Activated CD4-positive, alpha-beta T cell treated with anti-CD3 and anti-CD28 coated beads, Interleukin-2, amount 10 ng/mL, durations not matched to agents 7 days and 5 days (primary cell): ENCODE data around the gene CHRM4. TPM values are rescaled to one million over a fixed set of nuclear protein-coding genes. Genes with fewer than 3 reads are reported as not detected.

Experiments used
- CTCF ChIA-PET: fragments of 350-600 bp; sonication (Branson Sonifier 250); formaldehyde crosslinking; loops from one replicate; lab custom pipeline; 2021; ENCODE audit warnings: antibody characterized with exemption; lab: Charles Lee
- POLR2A ChIA-PET: fragments of 350-600 bp; sonication (Branson Sonifier 250); formaldehyde crosslinking; loops from one replicate; lab custom pipeline; 2021; ENCODE audit warnings: antibody characterized with exemption; lab: Charles Lee
- DNase-seq: peaks from one replicate; pipeline ENCODE4 v3.0.0-alpha.2; 2020
- H3K27ac Mint-ChIP-seq: one replicate; pipeline ENCODE4 v1.8.0; 2021; ENCODE audit warnings: mild to moderate bottlenecking, moderate library complexity, mixed read lengths
- H3K27me3 Mint-ChIP-seq: one replicate; pipeline ENCODE4 v1.8.0; 2021; ENCODE audit warnings: mixed read lengths
- H3K36me3 Mint-ChIP-seq: one replicate; pipeline ENCODE4 v1.8.0; 2021; ENCODE audit warnings: low read depth, mixed read lengths
- H3K4me1 Mint-ChIP-seq: one replicate; pipeline ENCODE4 v1.8.0; 2021; ENCODE audit warnings: mixed read lengths
- H3K4me3 Mint-ChIP-seq: one replicate; pipeline ENCODE4 v1.8.0; 2021; ENCODE audit warnings: mild to moderate bottlenecking, moderate library complexity, mixed read lengths
- H3K9me3 Mint-ChIP-seq: one replicate; pipeline ENCODE4 v1.8.0; 2021; ENCODE audit warnings: mixed read lengths
- total RNA-seq, 2 experiments: library from RNA; stranded (reverse); gene quantifications; one replicate each; pipeline ENCODE4 v1.2.3, GENCODE V29; 2021

The CHRM4 gene
- total RNA-seq, 2 experiments from 2014 or later = 0.12 to 0.31 TPM

DNA sequence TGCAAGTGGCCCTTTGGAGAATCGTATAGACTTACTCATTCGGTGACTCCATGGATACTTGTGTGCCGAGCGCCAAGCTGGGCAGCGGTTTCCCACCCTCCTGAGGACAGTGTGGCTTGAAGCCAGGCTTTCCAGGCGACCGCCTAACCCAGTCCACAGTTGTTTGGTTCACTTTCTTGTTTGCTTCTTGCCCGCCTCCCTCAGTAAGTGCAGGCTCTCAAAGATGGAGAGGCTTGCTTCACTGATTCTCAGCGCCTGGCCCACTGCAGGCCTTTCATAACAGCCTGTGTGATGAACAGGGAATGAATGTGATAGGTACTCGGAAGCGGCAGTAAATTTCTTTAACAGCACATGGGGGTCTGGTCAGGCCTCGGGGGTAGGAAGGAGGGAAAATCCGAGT, 21.3 kb downstream of the CHRM4 start:
- H3K36me3 Mint-ChIP-seq = peaks cover 39% of the 10 kb centered on the region
- ChIA-PET POLR2A (no interaction called here), CTCF (interaction anchor here (18.0 kb wide), 1 partner anchor 19 kb away, joined by 280 read pairs; the partner anchor contains the start of gene DGKZ)
- peaks cover 14% of the 10 kb centered on the region for H3K4me1 Mint-ChIP-seq
- H3K27me3 Mint-ChIP-seq = no peaks in the 10 kb centered on the region
- no peaks in the 10 kb centered on the region for H3K9me3 Mint-ChIP-seq
- DNase-seq = no peak
- no peak overlapping the region for H3K4me3 Mint-ChIP-seq
- H3K27ac Mint-ChIP-seq = no peak overlapping the region

GRCh38 chr11:46369458-46370152, 22.0 kb downstream of the CHRM4 start:
- Mint-ChIP-seq H3K27ac (no peak overlapping the region), H3K36me3 (peaks cover 38% of the 10 kb centered on the region), H3K9me3 (no peaks in the 10 kb centered on the region), H3K27me3 (no peaks in the 10 kb centered on the region), H3K4me3 (no peak overlapping the region), H3K4me1 (peaks cover 18% of the 10 kb centered on the region)
- POLR2A ChIA-PET = no interaction called here
- peak; percentile 62 for DNase-seq
- CTCF ChIA-PET = interaction anchor here (1.1 to 18.0 kb wide), 3 partner anchors 9 to 19 kb away, joined by 3 to 280 read pairs (median 8); partner anchors contain the start of gene DGKZ

DNA sequence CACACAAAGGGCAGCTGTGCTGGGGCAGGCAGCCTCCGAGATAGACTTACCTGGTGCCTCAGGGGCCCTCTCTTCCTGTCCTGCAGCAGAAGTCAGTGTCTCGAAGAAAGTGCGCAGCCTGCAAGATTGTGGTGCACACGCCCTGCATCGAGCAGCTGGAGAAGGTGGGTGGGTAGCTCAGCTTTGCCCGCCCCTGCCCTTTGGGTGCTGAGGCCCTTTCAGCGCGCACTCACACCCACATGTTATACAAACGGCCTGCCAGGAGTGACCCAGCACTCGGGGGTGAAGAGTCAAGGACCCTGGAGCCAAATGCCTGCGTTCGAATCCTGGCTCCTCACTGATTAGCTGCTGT, 23.7 kb downstream of the CHRM4 start:
- peaks cover 37% of the 10 kb centered on the region for H3K36me3 Mint-ChIP-seq
- H3K9me3 Mint-ChIP-seq = no peaks in the 10 kb centered on the region
- POLR2A ChIA-PET = no interaction called here
- CTCF ChIA-PET = interaction anchor here (0.7 to 18.0 kb wide), 6 partner anchors 11 to 128 kb away, joined by 3 to 280 read pairs (median 6); partner anchors contain the start of gene DGKZ
- no peak for DNase-seq
- H3K4me1 Mint-ChIP-seq = peaks cover 28% of the 10 kb centered on the region
- no peak overlapping the region for H3K27ac Mint-ChIP-seq
- no peaks in the 10 kb centered on the region for H3K27me3 Mint-ChIP-seq
- no peak overlapping the region for H3K4me3 Mint-ChIP-seq

DNA sequence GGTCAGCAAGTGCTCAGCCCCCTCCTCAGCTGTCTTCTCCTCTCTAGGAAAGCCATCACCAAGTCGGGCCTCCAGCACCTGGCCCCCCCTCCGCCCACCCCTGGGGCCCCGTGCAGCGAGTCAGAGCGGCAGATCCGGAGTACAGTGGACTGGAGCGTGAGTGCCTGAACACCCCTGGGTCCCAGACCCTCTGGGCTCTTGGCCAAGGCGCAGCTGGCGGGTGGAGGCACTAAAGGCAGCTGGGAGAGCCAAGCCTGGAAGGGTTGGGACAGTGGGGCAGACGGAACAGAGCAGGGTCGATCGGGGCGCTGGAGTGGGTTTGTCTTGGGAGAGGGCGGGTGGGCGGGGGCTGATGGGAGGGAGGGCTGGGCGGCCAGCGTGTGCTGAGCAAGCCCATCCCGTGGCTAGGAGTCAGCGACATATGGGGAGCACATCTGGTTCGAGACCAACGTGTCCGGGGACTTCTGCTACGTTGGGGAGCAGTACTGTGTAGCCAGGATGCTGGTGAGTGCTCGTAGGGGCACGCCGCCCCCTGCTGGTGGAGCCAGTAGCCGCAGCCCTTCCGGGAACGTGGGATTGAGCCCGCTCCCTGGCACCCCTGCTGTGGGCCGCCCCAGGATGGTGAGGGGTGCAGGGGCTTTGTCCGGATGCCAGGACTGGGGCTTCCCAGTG, 24.2 kb downstream of the CHRM4 start:
- Mint-ChIP-seq H3K4me3 (no peak overlapping the region), H3K27me3 (no peaks in the 10 kb centered on the region)
- CTCF ChIA-PET = interaction anchor here (0.7 to 18.0 kb wide), 6 partner anchors 12 to 128 kb away, joined by 3 to 280 read pairs (median 6); partner anchors contain the start of gene DGKZ

GRCh38 chr11:46366661-46367161, 24.9 kb downstream of the CHRM4 start:
- Mint-ChIP-seq H3K27me3 (no peaks in the 10 kb centered on the region), H3K36me3 (peaks cover 33% of the 10 kb centered on the region), H3K9me3 (no peaks in the 10 kb centered on the region), H3K4me3 (no peak overlapping the region), H3K27ac (no peak overlapping the region), H3K4me1 (peaks cover 39% of the 10 kb centered on the region)
- CTCF ChIA-PET = interaction anchor here (18.0 kb wide), 1 partner anchor 15 kb away, joined by 280 read pairs; the partner anchor contains the start of gene DGKZ
- no peak for DNase-seq
- POLR2A ChIA-PET = no interaction called here

More for the DNA sequence above, 24.2 kb downstream of the CHRM4 start:
- H3K36me3 Mint-ChIP-seq = peaks cover 36% of the 10 kb centered on the region
- DNase-seq = peak; percentile 74
- H3K4me1 Mint-ChIP-seq = peaks cover 33% of the 10 kb centered on the region
- POLR2A ChIA-PET = no interaction called here
- H3K9me3 Mint-ChIP-seq = no peaks in the 10 kb centered on the region
- H3K27ac Mint-ChIP-seq = no peak overlapping the region

DNA sequence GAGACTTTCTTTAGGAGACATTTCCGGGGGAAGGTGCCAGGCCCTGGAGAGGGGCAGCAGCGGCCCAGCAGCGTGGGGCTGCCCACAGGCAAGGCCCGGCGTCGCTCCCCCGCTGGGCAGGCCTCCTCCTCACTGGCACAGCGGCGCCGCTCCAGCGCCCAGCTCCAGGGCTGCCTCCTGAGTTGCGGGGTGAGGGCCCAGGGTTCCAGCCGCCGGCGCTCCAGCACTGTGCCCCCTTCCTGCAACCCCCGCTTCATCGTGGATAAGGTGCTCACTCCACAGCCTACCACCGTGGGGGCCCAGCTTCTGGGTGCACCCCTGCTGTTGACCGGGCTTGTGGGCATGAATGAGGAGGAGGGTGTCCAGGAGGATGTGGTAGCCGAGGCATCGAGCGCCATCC, 25.3 kb downstream of the CHRM4 start:
- DNase-seq = no peak
- Mint-ChIP-seq H3K4me3 (no peak overlapping the region), H3K27me3 (no peaks in the 10 kb centered on the region), H3K9me3 (no peaks in the 10 kb centered on the region), H3K27ac (no peak overlapping the region), H3K36me3 (peaks cover 33% of the 10 kb centered on the region), H3K4me1 (peaks cover 43% of the 10 kb centered on the region)
- CTCF ChIA-PET = interaction anchor here (0.9 to 18.0 kb wide), 2 partner anchors 10 to 15 kb away, joined by 4 to 280 read pairs; partner anchors contain the start of gene DGKZ
- POLR2A ChIA-PET = interaction anchor here (0.7 kb wide), 1 partner anchor 18 kb away, joined by 3 read pairs; no protein-coding TSS in a partner anchor

GRCh38 chr11:46364791-46365190, 26.8 kb downstream of the CHRM4 start:
- no peak for DNase-seq
- ChIA-PET CTCF (interaction anchor here (1.1 to 18.0 kb wide), 4 partner anchors 13 to 65 kb away, joined by 3 to 280 read pairs (median 5); partner anchors contain the start of gene DGKZ), POLR2A (no interaction called here)
- Mint-ChIP-seq H3K36me3 (peaks cover 26% of the 10 kb centered on the region), H3K27me3 (no peaks in the 10 kb centered on the region), H3K9me3 (no peaks in the 10 kb centered on the region), H3K27ac (peak overlapping the region; percentile 74), H3K4me3 (no peak overlapping the region), H3K4me1 (peaks cover 52% of the 10 kb centered on the region)

DNA sequence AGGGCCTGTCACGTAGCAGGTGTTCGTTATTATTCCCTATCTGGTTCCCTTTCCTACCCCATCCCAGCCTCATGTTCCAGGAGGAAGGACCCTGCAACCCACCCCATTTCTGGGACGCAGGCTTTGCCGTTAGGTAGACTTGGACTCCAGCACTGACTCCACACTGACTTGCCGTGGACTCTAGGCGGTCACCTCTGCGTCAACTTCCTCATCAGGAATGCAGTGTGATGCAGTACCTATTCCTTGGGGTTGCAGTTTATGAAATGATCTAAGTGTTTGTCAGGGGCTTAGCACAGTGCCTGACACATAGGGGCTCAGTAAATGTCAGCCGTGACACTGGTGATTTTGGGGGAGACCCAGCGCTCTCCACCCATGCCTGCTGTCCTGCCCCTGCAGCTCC, 27.5 kb downstream of the CHRM4 start:
- H3K27me3 Mint-ChIP-seq = no peaks in the 10 kb centered on the region
- no peak for DNase-seq
- H3K4me1 Mint-ChIP-seq = peaks cover 48% of the 10 kb centered on the region
- peaks cover 20% of the 10 kb centered on the region for H3K36me3 Mint-ChIP-seq
- H3K27ac Mint-ChIP-seq = no peak overlapping the region
- no peaks in the 10 kb centered on the region for H3K9me3 Mint-ChIP-seq
- POLR2A ChIA-PET = no interaction called here
- H3K4me3 Mint-ChIP-seq = no peak overlapping the region
- CTCF ChIA-PET = interaction anchor here (2.0 to 18.0 kb wide), 2 partner anchors 13 to 124 kb away, joined by 4 to 280 read pairs; partner anchors contain the start of gene DGKZ

DNA sequence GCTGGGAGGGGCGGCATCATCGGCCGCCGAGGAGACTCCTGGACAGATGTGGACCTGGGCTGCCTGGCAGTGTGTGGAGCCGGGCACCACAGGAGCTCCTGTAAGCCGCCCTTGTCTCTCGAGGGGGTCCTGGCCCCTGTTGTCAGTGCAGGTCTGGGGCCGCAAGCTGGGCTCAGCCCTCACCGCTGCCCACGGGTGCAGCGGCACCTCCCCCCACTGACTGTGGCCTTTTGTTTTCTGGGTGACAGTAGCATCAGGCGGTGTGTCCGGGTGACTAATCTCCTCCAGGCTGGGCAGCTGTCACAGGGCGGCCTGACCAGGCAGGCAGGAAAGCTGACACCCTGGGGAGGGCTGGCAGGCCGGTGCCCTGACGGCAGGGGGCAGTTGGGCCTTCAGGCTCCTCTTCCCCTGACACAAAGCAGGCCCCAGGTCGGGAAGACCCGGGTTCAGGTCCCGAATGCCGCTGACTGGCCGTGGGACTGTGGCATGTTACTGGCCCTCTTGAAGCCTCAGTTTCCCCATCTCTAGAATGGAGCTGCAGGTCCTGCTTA, 28.0 kb downstream of the CHRM4 start:
- Mint-ChIP-seq H3K36me3 (peaks cover 19% of the 10 kb centered on the region), H3K27ac (no peak overlapping the region), H3K9me3 (no peaks in the 10 kb centered on the region), H3K4me3 (no peak overlapping the region), H3K4me1 (peaks cover 52% of the 10 kb centered on the region), H3K27me3 (no peaks in the 10 kb centered on the region)
- ChIA-PET POLR2A (no interaction called here), CTCF (interaction anchor here (2.0 to 18.0 kb wide), 2 partner anchors 12 to 124 kb away, joined by 4 to 280 read pairs; partner anchors contain the start of gene DGKZ)
- no peak for DNase-seq

GRCh38 chr11:46363031-46363407, 28.6 kb downstream of the CHRM4 start:
- ChIA-PET POLR2A (no interaction called here), CTCF (interaction anchor here (2.0 to 18.0 kb wide), 2 partner anchors 12 to 123 kb away, joined by 4 to 280 read pairs; partner anchors contain the start of gene DGKZ)
- Mint-ChIP-seq H3K4me1 (peaks cover 49% of the 10 kb centered on the region), H3K27ac (peak overlapping the region; percentile 84), H3K27me3 (no peaks in the 10 kb centered on the region), H3K36me3 (peaks cover 15% of the 10 kb centered on the region), H3K4me3 (no peak overlapping the region), H3K9me3 (no peaks in the 10 kb centered on the region)
- DNase-seq = no peak

DNA sequence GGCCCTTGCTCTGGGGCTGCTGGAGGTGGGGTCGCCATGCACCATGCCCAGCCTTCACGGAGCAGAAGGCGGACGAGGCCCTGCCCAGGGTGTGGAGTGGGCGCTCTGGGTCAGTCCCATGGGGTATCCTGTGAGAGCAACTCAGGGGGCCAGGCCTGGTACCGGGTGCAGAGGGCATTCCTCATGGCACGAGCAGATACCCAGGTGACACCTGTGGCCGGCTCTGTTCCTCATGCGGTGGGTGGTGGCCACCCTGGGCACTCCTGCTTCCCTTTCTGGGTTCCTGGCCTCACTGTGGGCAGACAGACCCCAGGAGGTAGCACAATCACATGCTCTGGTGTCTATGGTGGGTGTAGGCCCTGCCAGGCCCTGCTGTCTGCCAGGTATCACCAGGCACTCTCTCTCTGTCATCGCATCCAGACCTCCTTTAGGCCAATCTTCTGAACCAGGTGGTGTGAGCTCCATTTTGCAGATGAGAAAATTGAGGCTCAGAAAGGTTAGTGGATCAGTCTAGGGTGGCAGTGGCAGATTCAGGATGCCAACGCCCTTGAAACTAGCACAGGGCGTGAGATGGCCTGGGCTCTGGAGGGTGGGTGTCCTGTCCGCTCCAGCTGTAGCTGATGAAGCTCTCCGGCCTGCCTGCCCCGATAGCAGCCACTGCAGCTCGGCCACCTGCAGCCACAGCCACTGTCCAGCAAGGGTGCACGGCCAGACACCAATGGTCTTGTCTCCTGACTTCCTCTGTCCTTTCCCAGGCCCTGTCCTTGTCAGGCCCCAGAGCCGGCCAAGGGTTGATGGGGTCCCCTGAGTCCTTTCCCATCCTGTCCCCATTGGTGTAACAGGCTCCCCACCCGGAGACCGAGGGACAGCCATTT, 29.2 kb downstream of the CHRM4 start:
- Mint-ChIP-seq H3K27me3 (no peaks in the 10 kb centered on the region), H3K27ac (peak overlapping the region; percentile 84), H3K36me3 (peaks cover 11% of the 10 kb centered on the region), H3K4me3 (peak overlapping the region; percentile 67), H3K9me3 (no peaks in the 10 kb centered on the region), H3K4me1 (peaks cover 50% of the 10 kb centered on the region)
- ChIA-PET CTCF (interaction anchor here (0.9 to 18.0 kb wide), 4 partner anchors 11 to 122 kb away, joined by 4 to 280 read pairs (median 6); partner anchors contain the start of gene DGKZ), POLR2A (interaction anchor here (0.6 kb wide), 1 partner anchor 67 kb away, joined by 3 read pairs; no protein-coding TSS in a partner anchor)
- no peak for DNase-seq
